ENCODE data around the gene YIPF5.

DNA sequence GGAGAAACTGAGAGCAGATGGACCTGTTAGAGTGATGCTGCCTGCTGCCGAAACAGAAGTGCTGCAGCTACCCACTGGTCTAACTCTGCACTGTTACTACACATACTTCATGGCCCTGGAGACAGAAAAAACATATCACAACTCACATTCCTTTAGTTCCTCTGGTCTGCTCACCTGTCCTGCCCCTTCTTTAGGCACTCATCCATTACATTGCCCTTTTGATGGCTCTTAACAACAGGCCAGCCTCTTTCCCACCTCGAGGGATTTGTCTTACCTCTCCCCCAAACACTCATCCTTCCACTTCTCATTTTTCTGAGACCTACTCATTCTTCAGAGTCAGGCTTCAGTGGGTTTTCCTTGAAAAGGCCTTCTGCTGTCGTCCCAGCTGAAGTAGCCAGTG is 49.4 kb upstream of the YIPF5 start:
- no peak for TF ChIP-seq POLR2AphosphoS5 (IDR thresholded peaks at IDR 0.05; ENCODE audit: low read depth, low read length)
- no peak for TF ChIP-seq POLR2A (IDR thresholded peaks at IDR 0.05; ENCODE audit: low read depth, low read length)
- TF ChIP-seq TAF1 (IDR thresholded peaks at IDR 0.05; ENCODE audit: borderline replicate concordance, low read depth, low read length) = no peak
